Amniotic stem cell (primary cell): ENCODE measurements around the gene SHLD2.
"Not testable (repeated sequence)": the region's sequence is repeated elsewhere in the genome, so short reads cannot be mapped to it uniquely, and the experiment has no call there.

Experiments
- DNase-seq: peaks from one replicate; lab custom pipeline; 2025; lab: John Stamatoyannopoulos, UW

SHLD2 gene

GRCh38 chr10:87213150-87213765 is 118.3 kb downstream of the SHLD2 start:
- DNase-seq, result not testable (repeated sequence)

GRCh38 chr10:87213806-87214205 is 118.8 kb downstream of the SHLD2 start:
- not testable (repeated sequence) for DNase-seq

GRCh38 chr10:87216120-87216519 is 121.1 kb downstream of the SHLD2 start:
- not testable (repeated sequence) for DNase-seq

- DNase-seq, result not testable (repeated sequence)
Observed at GRCh38 chr10:87219370-87219769, 124.4 kb downstream of the SHLD2 start.

- DNase-seq, result not testable (repeated sequence)
Observed at GRCh38 chr10:87222789-87223188, 127.8 kb downstream of the SHLD2 start.

GRCh38 chr10:87225148-87225547 is 130.1 kb downstream of the SHLD2 start, which contains the start of gene NUTM2A:
Gene NUTM2A, plus strand, starts transcription at chr10:87225448. Its CDS starts 383 bp downstream, at chr10:87225831.
- not testable (repeated sequence) for DNase-seq

GRCh38 chr10:87228247-87228646 is 133.2 kb downstream of the SHLD2 start:
- DNase-seq, result not testable (repeated sequence)

- DNase-seq, result not testable (repeated sequence)
Observed at GRCh38 chr10:87229211-87229610, 134.2 kb downstream of the SHLD2 start.

- DNase-seq, result not testable (repeated sequence)
Observed at GRCh38 chr10:87234854-87235253, 139.8 kb downstream of the SHLD2 start.

- not testable (repeated sequence) for DNase-seq
Observed at GRCh38 chr10:87237244-87237643, 142.2 kb downstream of the SHLD2 start.

GRCh38 chr10:87239346-87239808 is 144.4 kb downstream of the SHLD2 start:
- DNase-seq, result not testable (repeated sequence)
